HepG2 (cell line): ENCODE measurements around the gene PTPN5. TPM values are rescaled to one million over a fixed set of nuclear protein-coding genes. Genes with fewer than 3 reads are reported as not detected.

Experiments used
- ARHGAP35 ChIP-seq: sonication (generic); formaldehyde crosslinking; IDR thresholded peaks from 2 replicates; pipeline ENCODE4 v1.9.0; 2022; ENCODE audit warnings: mild to moderate bottlenecking, inconsistent platforms, moderate library complexity, missing genetic modification reagents, borderline replicate concordance
- ARID4A ChIP-seq: sonication (generic); formaldehyde crosslinking; IDR thresholded peaks from 2 replicates; pipeline ENCODE4 v1.5.0; 2020; ENCODE audit warnings: mild to moderate bottlenecking, missing genetic modification reagents, borderline replicate concordance
- BRF2 ChIP-seq: sonication (generic); formaldehyde crosslinking; IDR thresholded peaks from 2 replicates; pipeline ENCODE4 v1.8.1; 2022; ENCODE audit warnings: mild to moderate bottlenecking, missing genetic modification reagents
- ETV5 ChIP-seq: IDR thresholded peaks from 2 replicates; pipeline ENCODE4 v1.6.1; 2018; ENCODE audit warnings: missing biosample characterization, missing genetic modification reagents, inconsistent platforms, borderline replicate concordance
- HOXA3 ChIP-seq: sonication (generic); formaldehyde crosslinking; IDR thresholded peaks from 2 replicates; pipeline ENCODE4 v1.5.0; 2020; ENCODE audit warnings: missing genetic modification reagents
- MIER2 ChIP-seq: IDR thresholded peaks from 2 replicates; pipeline ENCODE4 v1.6.1; 2016; ENCODE audit warnings: missing biosample characterization, missing genetic modification reagents
- NBN ChIP-seq: fragments of 450-650 bp; conservative IDR thresholded peaks from 2 replicates; pipeline ENCODE4 v1.6.1; 2017
- PHF5A ChIP-seq: IDR thresholded peaks from one replicate; pipeline ENCODE4 v1.6.1; 2018; ENCODE audit warnings: low read depth, missing genetic modification reagents; ENCODE audit not compliant: unreplicated experiment
- PRMT3 ChIP-seq: sonication (generic); formaldehyde crosslinking; IDR thresholded peaks from 2 replicates; pipeline ENCODE4 v1.8.1; 2022; ENCODE audit warnings: low read depth, mild to moderate bottlenecking, moderate library complexity, missing genetic modification reagents, borderline replicate concordance
- SETDB1 ChIP-seq: sonication (generic); formaldehyde crosslinking; IDR thresholded peaks from 2 replicates; pipeline ENCODE4 v1.5.1; 2020; ENCODE audit warnings: missing genetic modification reagents, mild to moderate bottlenecking, borderline replicate concordance
- XRCC5 ChIP-seq: fragments of 200-400 bp; formaldehyde crosslinking; optimal IDR thresholded peaks from 2 replicates; pipeline ENCODE3; 2017; ENCODE audit warnings: mild to moderate bottlenecking, low read length
- ZEB1 ChIP-seq: IDR thresholded peaks from 2 replicates; pipeline ENCODE4 v1.6.1; 2012; ENCODE audit warnings: mild to moderate bottlenecking, low read depth, inconsistent platforms; ENCODE audit not compliant: insufficient replicate concordance
- ZFP36L1 ChIP-seq: sonication (generic); formaldehyde crosslinking; IDR thresholded peaks from 2 replicates; pipeline ENCODE4 v1.8.0; 2022; ENCODE audit warnings: mild to moderate bottlenecking, missing genetic modification reagents, moderate library complexity
- ZFP91 ChIP-seq: sonication (generic); formaldehyde crosslinking; IDR thresholded peaks from 2 replicates; pipeline ENCODE4 v1.9.0; 2022; ENCODE audit warnings: missing genetic modification reagents, mild to moderate bottlenecking, borderline replicate concordance
- ZNF263 ChIP-seq: sonication (generic); formaldehyde crosslinking; IDR thresholded peaks from 2 replicates; pipeline ENCODE4 v1.4.0; 2020; ENCODE audit warnings: missing genetic modification reagents
- ZNF44 ChIP-seq: sonication (generic); formaldehyde crosslinking; IDR thresholded peaks from 2 replicates; pipeline ENCODE4 v1.5.1; 2020; ENCODE audit warnings: mild to moderate bottlenecking, missing genetic modification reagents
- ZNF501 ChIP-seq: sonication (generic); formaldehyde crosslinking; IDR thresholded peaks from 2 replicates; pipeline ENCODE4 v1.5.1; 2020; ENCODE audit warnings: mild to moderate bottlenecking, moderate library complexity, missing genetic modification reagents
- ZNF614 ChIP-seq: IDR thresholded peaks from 2 replicates; pipeline ENCODE4 v1.6.1; 2018; ENCODE audit warnings: missing biosample characterization, missing genetic modification reagents, inconsistent platforms, borderline replicate concordance
- ZNF772 ChIP-seq: sonication (generic); formaldehyde crosslinking; IDR thresholded peaks from 2 replicates; pipeline ENCODE4 v1.5.0; 2020; ENCODE audit warnings: mild to moderate bottlenecking, missing genetic modification reagents
- ZSCAN21 ChIP-seq: sonication (generic); formaldehyde crosslinking; IDR thresholded peaks from 2 replicates; pipeline ENCODE4 v1.8.0; 2022; ENCODE audit warnings: mild to moderate bottlenecking, missing genetic modification reagents, moderate library complexity, borderline replicate concordance
- polyA plus RNA-seq, 8 experiments: library from polyadenylated mRNA; depleted of rRNA in 3 of 8; stranded (reverse) in 7 of 8; unstranded in 1 of 8; fragments of >200 nt; fragmentation: Illumina TruSeq in 4 of 8; extraction: Trizol in 4 of 8; gene quantifications; 2 replicates each; pipeline versions ENCODE4 v1.2.1 to v1.2.3, GENCODE V29; 2011 to 2016; ENCODE audit warnings: low read depth in 4 of 8, missing spikeins in 1 of 8, mixed read lengths in 1 of 8; ENCODE audit not compliant: insufficient read depth in 1 of 8
- total RNA-seq, 5 experiments: library from RNA; depleted of rRNA; stranded (reverse); fragments of >200 nt; fragmentation: Illumina TruSeq; extraction: Trizol; gene quantifications; 2 replicates each; pipeline ENCODE4 v1.2.3, GENCODE V29; 2016; ENCODE audit warnings: low read depth in 1 of 5
- TF ChIP-seq, protein P1 (sequence below): sonication (generic); formaldehyde crosslinking; IDR thresholded peaks from 2 replicates; pipeline ENCODE4 v1.5.0; 2020; ENCODE audit warnings: mild to moderate bottlenecking, missing genetic modification reagents, moderate library complexity

The PTPN5 gene
- total and polyA plus RNA-seq, 2 of the 13 experiments (the other 11 are each of a cell fraction or from before 2014, with no cell fraction given), result not detected

DNA sequence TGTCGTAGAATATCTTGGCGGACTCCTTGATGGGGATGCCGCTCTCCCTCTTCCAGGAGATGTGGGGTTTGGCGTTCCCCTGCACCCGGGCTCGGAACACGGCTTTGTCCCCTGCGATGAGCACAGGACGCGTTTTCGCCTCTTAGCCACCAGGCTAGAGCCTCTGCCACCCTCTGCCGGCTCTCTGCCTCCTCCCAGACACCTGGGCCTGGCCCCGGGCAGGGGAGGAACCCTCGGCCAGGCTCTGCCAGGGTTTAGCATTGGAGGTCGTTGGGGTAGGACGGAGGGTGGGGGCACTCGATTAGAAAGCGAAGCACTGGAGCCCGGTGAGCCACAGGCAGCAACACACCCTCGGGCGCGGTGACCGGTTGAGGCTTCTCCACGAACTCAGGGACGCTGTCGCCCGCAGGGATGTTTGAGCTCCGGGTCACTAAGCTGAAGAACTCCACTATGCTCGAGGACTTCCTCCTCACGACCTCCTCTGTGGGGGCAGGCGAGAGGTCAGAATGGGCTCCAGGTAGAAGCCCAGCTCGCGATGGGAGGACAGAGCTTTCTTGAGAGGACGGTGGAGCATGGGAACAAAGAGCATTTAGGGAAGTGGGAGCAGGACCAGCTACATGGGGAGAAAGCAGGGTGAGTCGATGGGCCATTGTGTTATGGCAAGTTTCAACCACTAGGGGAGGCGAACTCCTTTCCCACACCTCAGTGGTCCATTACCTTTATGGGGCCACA lies 69.9 kb downstream of the PTPN5 start (continued):
- TF ChIP-seq ZNF501 (CRISPR knock-in tag), result 0 out of 2 replicates have a peak, but pooled peaks have one; percentile 12
- no peak for TF ChIP-seq MIER2 (CRISPR knock-in tag)
- no peak for TF ChIP-seq ZSCAN21 (CRISPR knock-in tag)
- no peak for TF ChIP-seq BRF2 (CRISPR knock-in tag)
- no peak for TF ChIP-seq ETV5 (CRISPR knock-in tag)
- TF ChIP-seq ZNF263 (CRISPR knock-in tag), result peak; percentile 80
- TF ChIP-seq ZEB1, result no peak
- 0 out of 2 replicates have a peak, but pooled peaks have one; percentile 15 for TF ChIP-seq HOXA3 (CRISPR knock-in tag)
- no peak for TF ChIP-seq ZNF614 (CRISPR knock-in tag)
- TF ChIP-seq ARHGAP35 (CRISPR knock-in tag), result no peak
- TF ChIP-seq PHF5A (CRISPR knock-in tag), result no peak
- TF ChIP-seq PRMT3 (CRISPR knock-in tag), result no peak
- peak; percentile 39 for TF ChIP-seq XRCC5
- TF ChIP-seq ZFP91 (CRISPR knock-in tag), result peak; percentile 49; the same call in 1 of the 2 replicates
- no peak for TF ChIP-seq ZNF772 (CRISPR knock-in tag)
- TF ChIP-seq, protein P1, sequence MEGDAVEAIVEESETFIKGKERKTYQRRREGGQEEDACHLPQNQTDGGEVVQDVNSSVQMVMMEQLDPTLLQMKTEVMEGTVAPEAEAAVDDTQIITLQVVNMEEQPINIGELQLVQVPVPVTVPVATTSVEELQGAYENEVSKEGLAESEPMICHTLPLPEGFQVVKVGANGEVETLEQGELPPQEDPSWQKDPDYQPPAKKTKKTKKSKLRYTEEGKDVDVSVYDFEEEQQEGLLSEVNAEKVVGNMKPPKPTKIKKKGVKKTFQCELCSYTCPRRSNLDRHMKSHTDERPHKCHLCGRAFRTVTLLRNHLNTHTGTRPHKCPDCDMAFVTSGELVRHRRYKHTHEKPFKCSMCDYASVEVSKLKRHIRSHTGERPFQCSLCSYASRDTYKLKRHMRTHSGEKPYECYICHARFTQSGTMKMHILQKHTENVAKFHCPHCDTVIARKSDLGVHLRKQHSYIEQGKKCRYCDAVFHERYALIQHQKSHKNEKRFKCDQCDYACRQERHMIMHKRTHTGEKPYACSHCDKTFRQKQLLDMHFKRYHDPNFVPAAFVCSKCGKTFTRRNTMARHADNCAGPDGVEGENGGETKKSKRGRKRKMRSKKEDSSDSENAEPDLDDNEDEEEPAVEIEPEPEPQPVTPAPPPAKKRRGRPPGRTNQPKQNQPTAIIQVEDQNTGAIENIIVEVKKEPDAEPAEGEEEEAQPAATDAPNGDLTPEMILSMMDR (CRISPR knock-in tag), result peak; percentile 45
- no peak for TF ChIP-seq ZNF44 (CRISPR knock-in tag)
- peak; percentile 47; the same call in 1 of the 2 replicates for TF ChIP-seq SETDB1 (CRISPR knock-in tag)
- no peak for TF ChIP-seq NBN
- TF ChIP-seq ARID4A (CRISPR knock-in tag), result 0 out of 2 replicates have a peak, but pooled peaks have one; percentile 14
- no peak for TF ChIP-seq ZFP36L1 (CRISPR knock-in tag)
